ENCODE results near the gene FHIT. TPM values are rescaled to one million over a fixed set of nuclear protein-coding genes. Genes with fewer than 3 reads are reported as not detected.

The FHIT gene
- total RNA-seq, 4 donors from 2014 or later: 3.2 to 10.9 (median 6.4) TPM

DNA sequence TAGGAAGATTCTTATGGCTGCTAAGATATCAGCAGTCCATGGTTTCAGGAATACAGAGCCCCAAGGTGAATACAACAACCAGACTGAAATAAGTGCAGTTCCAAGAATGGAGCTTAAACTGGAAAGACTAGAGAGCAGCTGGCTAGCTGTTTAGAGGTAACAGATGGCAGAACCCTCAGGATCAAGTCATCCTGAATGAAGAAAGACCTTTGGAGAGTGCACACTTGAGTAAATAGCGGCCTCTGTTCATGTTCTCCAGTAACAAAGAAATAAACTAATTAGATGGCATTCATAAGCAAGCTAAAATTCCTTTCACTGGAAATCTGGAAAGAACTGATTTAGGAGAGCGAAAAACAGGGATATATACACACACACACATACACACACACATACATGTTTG lies 968.4 kb downstream of the FHIT start:
- TF ChIP-seq, protein P1, sequence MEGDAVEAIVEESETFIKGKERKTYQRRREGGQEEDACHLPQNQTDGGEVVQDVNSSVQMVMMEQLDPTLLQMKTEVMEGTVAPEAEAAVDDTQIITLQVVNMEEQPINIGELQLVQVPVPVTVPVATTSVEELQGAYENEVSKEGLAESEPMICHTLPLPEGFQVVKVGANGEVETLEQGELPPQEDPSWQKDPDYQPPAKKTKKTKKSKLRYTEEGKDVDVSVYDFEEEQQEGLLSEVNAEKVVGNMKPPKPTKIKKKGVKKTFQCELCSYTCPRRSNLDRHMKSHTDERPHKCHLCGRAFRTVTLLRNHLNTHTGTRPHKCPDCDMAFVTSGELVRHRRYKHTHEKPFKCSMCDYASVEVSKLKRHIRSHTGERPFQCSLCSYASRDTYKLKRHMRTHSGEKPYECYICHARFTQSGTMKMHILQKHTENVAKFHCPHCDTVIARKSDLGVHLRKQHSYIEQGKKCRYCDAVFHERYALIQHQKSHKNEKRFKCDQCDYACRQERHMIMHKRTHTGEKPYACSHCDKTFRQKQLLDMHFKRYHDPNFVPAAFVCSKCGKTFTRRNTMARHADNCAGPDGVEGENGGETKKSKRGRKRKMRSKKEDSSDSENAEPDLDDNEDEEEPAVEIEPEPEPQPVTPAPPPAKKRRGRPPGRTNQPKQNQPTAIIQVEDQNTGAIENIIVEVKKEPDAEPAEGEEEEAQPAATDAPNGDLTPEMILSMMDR (IDR thresholded peaks at IDR 0.05): no peak
- ATAC-seq (ENCODE audit: low FRiP score): no peak
- DNase-seq (ENCODE audit: low spot score): no peak

GRCh38 chr3:60281970-60282369 lies 969.3 kb downstream of the FHIT start:
- TF ChIP-seq, protein P1 (IDR thresholded peaks at IDR 0.05): no peak
- ATAC-seq (ENCODE audit: low FRiP score): no peak
- no peak for DNase-seq (ENCODE audit: low spot score)

DNA sequence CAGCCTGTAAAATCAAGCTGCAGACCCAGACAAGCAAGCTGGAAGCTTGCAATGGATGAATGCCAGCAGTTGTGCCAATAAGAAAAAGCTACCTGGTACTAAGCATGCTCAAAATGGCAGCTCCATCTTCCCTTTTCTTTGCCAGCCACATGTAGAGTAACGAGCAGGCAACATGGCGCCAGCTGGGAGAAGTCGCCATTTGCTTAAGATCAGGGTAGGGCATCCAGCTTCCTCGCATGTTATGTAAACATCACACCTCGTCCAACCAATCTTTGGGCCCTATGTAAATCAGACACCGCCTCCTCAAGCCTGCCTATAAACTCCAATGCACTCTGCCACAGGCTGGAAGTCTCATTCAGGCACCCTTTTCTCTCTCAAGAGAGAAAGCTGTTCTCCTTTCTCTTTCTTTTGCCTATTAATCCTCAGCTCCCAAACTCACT lies 973.9 kb downstream of the FHIT start:
- no peak for DNase-seq (ENCODE audit: low spot score)
- ATAC-seq (ENCODE audit: low FRiP score): no peak
- TF ChIP-seq, protein P1 (IDR thresholded peaks at IDR 0.05): no peak

- TF ChIP-seq, protein P1 (IDR thresholded peaks at IDR 0.05): no peak
- no peak for DNase-seq (ENCODE audit: low spot score)
- no peak for ATAC-seq (ENCODE audit: low FRiP score)
These were observed 974.6 kb downstream of the FHIT start for GRCh38 chr3:60276615-60277014.

GRCh38 chr3:60274646-60275045 lies 976.6 kb downstream of the FHIT start:
- DNase-seq (ENCODE audit: low spot score) (no peak), ATAC-seq (ENCODE audit: low FRiP score) (no peak)
- TF ChIP-seq, protein P1 (IDR thresholded peaks at IDR 0.05): no peak

DNA sequence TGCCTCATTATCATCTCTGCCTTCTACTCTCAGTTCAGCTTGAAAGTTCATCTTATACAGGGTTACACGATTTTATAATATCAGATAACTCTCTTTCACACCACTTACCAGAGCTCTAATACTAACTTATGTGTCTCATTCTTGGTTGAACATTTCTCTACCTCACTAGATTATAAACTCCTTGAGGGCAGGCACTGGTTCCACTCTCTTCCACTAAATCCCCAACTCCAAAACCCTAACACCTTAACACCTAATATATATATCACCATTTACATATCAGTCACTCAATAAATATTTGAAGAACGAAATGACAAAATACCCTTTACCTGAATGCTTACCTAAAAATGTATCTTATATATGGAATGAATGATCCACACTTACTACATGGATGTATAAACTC lies 977.2 kb downstream of the FHIT start:
- no peak for DNase-seq (ENCODE audit: low spot score)
- ATAC-seq (ENCODE audit: low FRiP score): no peak
- TF ChIP-seq, protein P1 (IDR thresholded peaks at IDR 0.05): no peak

- DNase-seq (ENCODE audit: low spot score) (no peak), ATAC-seq (ENCODE audit: low FRiP score) (no peak)
- TF ChIP-seq, protein P1 (IDR thresholded peaks at IDR 0.05): no peak
These were observed 981.4 kb downstream of the FHIT start for GRCh38 chr3:60269829-60270266.

Data from omental fat pad (tissue), 4 donors.